Tibial nerve (tissue), 4 donors: ENCODE data around the gene MAB21L2. TPM values are rescaled to one million over a fixed set of nuclear protein-coding genes. Genes with fewer than 3 reads are reported as not detected.
"Not testable (repeated sequence)": the region's sequence is repeated elsewhere in the genome, so short reads cannot be mapped to it uniquely, and the experiment has no call there.

ENCODE experiments used
- DNase-seq, 2 donors: peaks; one replicate each; pipeline ENCODE4 v3.0.0-alpha.2; 2019; ENCODE audit warnings: low spot score in 2 of 2
- H3K27ac ChIP-seq, 4 donors: fragments of 200-600 bp; sonication (generic) in 3 of 4; one replicate each; pipeline ENCODE4 v1.5.1; 2017 to 2019; ENCODE audit warnings: mild to moderate bottlenecking in 1 of 4
- H3K27me3 ChIP-seq, 2 donors: fragments of 200-600 bp; sonication (generic) in 1 of 2; one replicate each; pipeline versions ENCODE4 v1.5.1 to v1.6.0; 2017 to 2019
- H3K36me3 ChIP-seq, 3 donors: fragments of 200-600 bp; sonication (generic); one replicate each; pipeline ENCODE4 v1.5.1; 2018 to 2019
- H3K4me1 ChIP-seq, 4 donors: fragments of 200-600 bp; sonication (generic) in 3 of 4; one replicate each; pipeline ENCODE4 v1.5.1; 2017 to 2019
- H3K4me3 ChIP-seq, 4 donors: fragments of 200-600 bp; sonication (generic) in 3 of 4; one replicate each; pipeline ENCODE4 v1.5.1; 2017 to 2019; ENCODE audit warnings: mild to moderate bottlenecking in 1 of 4, moderate library complexity in 1 of 4
- H3K9me3 ChIP-seq, 4 donors: fragments of 200-600 bp; sonication (generic) in 3 of 4; one replicate each; pipeline ENCODE4 v1.5.1; 2017 to 2019
- CTCF ChIP-seq, 5 experiments: fragments of 200-600 bp in 3 of 5; fragments of 450-650 bp in 2 of 5; sonication (generic) in 3 of 5; IDR thresholded peaks; one replicate each; pipeline ENCODE4 v1.5.1; 2016 to 2019; ENCODE audit warnings: antibody characterized with exemption in 5 of 5, mild to moderate bottlenecking in 3 of 5, moderate library complexity in 2 of 5
- EP300 ChIP-seq, 2 donors: sonication (generic); formaldehyde crosslinking; IDR thresholded peaks; one replicate each; pipeline ENCODE4 v1.6.1; 2017; ENCODE audit warnings: antibody characterized with exemption in 2 of 2, mild to moderate bottlenecking in 1 of 2
- POLR2A ChIP-seq, 2 donors: fragments of 450-650 bp; IDR thresholded peaks; one replicate each; pipeline ENCODE4 v1.6.1; 2017; ENCODE audit warnings: antibody characterized with exemption in 2 of 2, mild to moderate bottlenecking in 2 of 2, moderate library complexity in 2 of 2
- WGBS, 2 donors: methylation state at CpG; one replicate each; pipeline ENCODE4 v1.1.5; 2018; 5-methylcytosine and 5-hydroxymethylcytosine counted together
- total RNA-seq, 4 donors: library from RNA; depleted of rRNA; stranded (reverse); fragments of >200 nt; gene quantifications; one replicate each; pipeline ENCODE4 v1.1.0, GENCODE V29; 2016

MAB21L2 gene
- total RNA-seq, 4 donors from 2014 or later, result 0.20 TPM; not detected in 3

- Histone ChIP-seq H3K9me3 (peaks cover 0 to 8% (median 0%) of the 10 kb centered on the region in 4 donors), H3K36me3 (peaks cover 0 to 10% (median 0%) of the 10 kb centered on the region in 3 donors), H3K27ac (no peak overlapping the region), H3K4me3 (no peak overlapping the region), H3K27me3 (no peaks in the 10 kb centered on the region), H3K4me1 (no peaks in the 10 kb centered on the region)
- TF ChIP-seq EP300 (IDR thresholded peaks at IDR 0.05), result no peak
- no peak for TF ChIP-seq POLR2A (IDR thresholded peaks at IDR 0.05)
- no peak for TF ChIP-seq CTCF (IDR thresholded peaks at IDR 0.05)
- no peak for DNase-seq
- WGBS, 2 donors, result 94 to 96% methylated on average over 2 of the region's 2 CpGs
Measured at GRCh38 chr4:150561143-150561737, 20.7 kb upstream of the MAB21L2 start.

GRCh38 chr4:150562250-150562649 lies 19.7 kb upstream of the MAB21L2 start:
- Histone ChIP-seq H3K36me3 (peaks cover 0 to 10% (median 0%) of the 10 kb centered on the region in 3 donors), H3K9me3 (peaks cover 0 to 8% (median 0%) of the 10 kb centered on the region in 4 donors), H3K27me3 (no peaks in the 10 kb centered on the region), H3K4me1 (no peaks in the 10 kb centered on the region), H3K4me3 (no peak overlapping the region), H3K27ac (no peak overlapping the region)
- no peak for TF ChIP-seq POLR2A (IDR thresholded peaks at IDR 0.05)
- no peak for TF ChIP-seq EP300 (IDR thresholded peaks at IDR 0.05)
- no peak for TF ChIP-seq CTCF (IDR thresholded peaks at IDR 0.05)
- no peak for DNase-seq
- 97 to 98% methylated on average over 2 of the region's 2 CpGs for WGBS, 2 donors

- no peaks in the 10 kb centered on the region for H3K4me1 ChIP-seq
- peaks cover 0 to 10% (median 0%) of the 10 kb centered on the region in 3 donors for H3K36me3 ChIP-seq
- H3K27ac ChIP-seq, result no peak overlapping the region
- DNase-seq, result no peak
- peaks cover 0 to 8% (median 0%) of the 10 kb centered on the region in 4 donors for H3K9me3 ChIP-seq
- no peaks in the 10 kb centered on the region for H3K27me3 ChIP-seq
- H3K4me3 ChIP-seq, result no peak overlapping the region
- no peak for TF ChIP-seq POLR2A (IDR thresholded peaks at IDR 0.05)
- no peak for TF ChIP-seq CTCF (IDR thresholded peaks at IDR 0.05)
- no peak for TF ChIP-seq EP300 (IDR thresholded peaks at IDR 0.05)
Measured at GRCh38 chr4:150562751-150563150, 19.2 kb upstream of the MAB21L2 start.

GRCh38 chr4:150564967-150565366 lies 17.0 kb upstream of the MAB21L2 start:
- not testable (repeated sequence) for H3K4me1 ChIP-seq, H3K27ac ChIP-seq, H3K27me3 ChIP-seq, H3K36me3 ChIP-seq, H3K9me3 ChIP-seq, DNase-seq, H3K4me3 ChIP-seq
- WGBS, 2 donors, result 98 to 100% methylated on average over 2 of the region's 2 CpGs

- H3K4me1 ChIP-seq, result no peaks in the 10 kb centered on the region
- TF ChIP-seq CTCF (IDR thresholded peaks at IDR 0.05), result no peak
Measured at GRCh38 chr4:150567070-150567469, 14.9 kb upstream of the MAB21L2 start.

More at GRCh38 chr4:150567070-150567469, 14.9 kb upstream of the MAB21L2 start:
- WGBS, 2 donors, result 91 to 94% methylated on average over 3 of the region's 3 CpGs
- Histone ChIP-seq H3K9me3 (peaks cover 0 to 8% (median 0%) of the 10 kb centered on the region in 4 donors), H3K36me3 (peaks cover 0 to 10% (median 0%) of the 10 kb centered on the region in 3 donors), H3K27ac (no peak overlapping the region), H3K27me3 (no peaks in the 10 kb centered on the region), H3K4me3 (no peak overlapping the region)
- no peak for DNase-seq
